Hippocampal formation (tissue), 2 donors: ENCODE results near the gene TBC1D10B.

Experiments
- DNase-seq, 2 donors: peaks; one replicate each; lab custom pipeline; 2025; lab: John Stamatoyannopoulos, UW

The TBC1D10B gene

GRCh38 chr16:30374538-30374937, 4.2 kb upstream of the TBC1D10B start, which contains the start of gene MYL11:
Gene MYL11, plus strand, starts transcription at chr16:30374802. Its CDS starts 56 bp downstream, at chr16:30374858.
- DNase-seq: no peak

GRCh38 chr16:30372725-30373124, 2.4 kb upstream of the TBC1D10B start:
- DNase-seq: no peak

- DNase-seq: no peak
Measured at GRCh38 chr16:30372038-30372712, 1.9 kb upstream of the TBC1D10B start.

GRCh38 chr16:30371248-30371816, 1.0 kb upstream of the TBC1D10B start:
- no peak for DNase-seq

GRCh38 chr16:30369938-30370455, 297 bp downstream of the TBC1D10B start:
- no peak for DNase-seq

GRCh38 chr16:30369091-30369937, 980 bp downstream of the TBC1D10B start:
- no peak for DNase-seq

GRCh38 chr16:30368792-30369090, 1.6 kb downstream of the TBC1D10B start:
- no peak for DNase-seq

GRCh38 chr16:30368122-30368791, 2.0 kb downstream of the TBC1D10B start:
- DNase-seq: no peak

- DNase-seq: no peak
Measured at GRCh38 chr16:30367349-30368009, 2.8 kb downstream of the TBC1D10B start.

GRCh38 chr16:30366511-30366910, 3.8 kb downstream of the TBC1D10B start:
- no peak for DNase-seq

GRCh38 chr16:30365200-30365599, 5.1 kb downstream of the TBC1D10B start:
- no peak for DNase-seq

GRCh38 chr16:30361180-30361579, 9.1 kb downstream of the TBC1D10B start:
- DNase-seq: no peak

GRCh38 chr16:30359871-30360170, 10.5 kb downstream of the TBC1D10B start:
- DNase-seq: no peak

GRCh38 chr16:30358990-30359870, 11.1 kb downstream of the TBC1D10B start:
- no peak for DNase-seq

- no peak for DNase-seq
Measured at GRCh38 chr16:30358577-30358936, 11.7 kb downstream of the TBC1D10B start.

GRCh38 chr16:30357715-30358576, 12.3 kb downstream of the TBC1D10B start:
- no peak for DNase-seq

GRCh38 chr16:30357085-30357714, 13.1 kb downstream of the TBC1D10B start:
- no peak for DNase-seq

GRCh38 chr16:30356401-30357084, 13.8 kb downstream of the TBC1D10B start:
- DNase-seq: peak in 1 of 2 donors; percentile 14

GRCh38 chr16:30355954-30356308, 14.4 kb downstream of the TBC1D10B start:
- DNase-seq: no peak
